GM19467 (cell line): ENCODE data around the gene LCN1.

Source experiments
- ATAC-seq: cut with Tn5 transposase; IDR thresholded peaks from one replicate; pipeline ENCODE4 v1.9.1; 2021; ENCODE audit warnings: mild to moderate bottlenecking, moderate library complexity; ENCODE audit not compliant: unreplicated experiment

Gene LCN1

GRCh38 chr9:135520916-135521607 lies at the start of gene LCN1:
Gene LCN1 (plus strand): TSS chr9:135521440. CDS start chr9:135521498, 58 bp downstream.
- ATAC-seq, result no peak

GRCh38 chr9:135471791-135472640 lies 49.2 kb upstream of the LCN1 start:
- ATAC-seq, result no peak

- no peak for ATAC-seq
Measured at GRCh38 chr9:135473972-135474543, 47.2 kb upstream of the LCN1 start.

DNA sequence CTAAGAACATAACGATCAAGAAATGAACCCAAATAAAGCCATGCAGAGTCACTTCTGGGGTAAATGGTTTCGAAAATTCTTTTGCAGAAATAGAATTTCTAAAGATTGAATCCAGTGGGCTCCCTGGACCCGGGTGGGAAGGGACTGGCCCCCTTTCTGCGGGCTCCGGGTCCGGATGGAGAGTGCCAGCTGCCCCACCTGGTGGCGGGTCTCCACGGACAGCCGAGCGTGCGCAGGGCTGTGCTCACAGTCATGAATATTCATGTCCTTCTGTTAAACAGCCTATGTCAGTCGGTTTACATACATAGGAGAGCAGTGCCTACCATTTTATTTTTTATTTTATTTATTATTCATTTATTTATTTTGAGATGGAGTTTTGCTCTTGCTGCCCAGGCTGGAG lies 46.3 kb upstream of the LCN1 start:
- ATAC-seq, result no peak

- no peak for ATAC-seq
Measured at GRCh38 chr9:135476561-135477355, 44.5 kb upstream of the LCN1 start.

DNA sequence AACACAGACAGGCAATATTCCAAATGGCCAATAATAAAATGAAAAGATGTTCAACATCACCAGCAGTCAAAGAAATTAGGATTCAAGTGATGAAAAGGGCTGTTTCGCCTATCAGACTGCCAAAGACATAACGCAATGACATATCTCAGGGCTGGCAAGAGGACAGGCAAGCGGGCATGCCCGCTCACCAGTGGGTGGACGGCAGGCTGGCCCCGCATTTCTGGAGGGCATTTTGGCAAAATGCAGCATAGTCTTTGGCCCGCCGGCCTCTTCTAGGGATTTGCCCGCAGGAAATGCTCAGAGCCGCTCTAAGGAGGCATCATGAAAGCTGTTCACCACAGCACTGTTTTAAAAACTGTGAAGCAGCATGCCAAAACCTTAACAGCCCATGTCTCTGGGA lies 43.0 kb upstream of the LCN1 start:
- no peak for ATAC-seq

DNA sequence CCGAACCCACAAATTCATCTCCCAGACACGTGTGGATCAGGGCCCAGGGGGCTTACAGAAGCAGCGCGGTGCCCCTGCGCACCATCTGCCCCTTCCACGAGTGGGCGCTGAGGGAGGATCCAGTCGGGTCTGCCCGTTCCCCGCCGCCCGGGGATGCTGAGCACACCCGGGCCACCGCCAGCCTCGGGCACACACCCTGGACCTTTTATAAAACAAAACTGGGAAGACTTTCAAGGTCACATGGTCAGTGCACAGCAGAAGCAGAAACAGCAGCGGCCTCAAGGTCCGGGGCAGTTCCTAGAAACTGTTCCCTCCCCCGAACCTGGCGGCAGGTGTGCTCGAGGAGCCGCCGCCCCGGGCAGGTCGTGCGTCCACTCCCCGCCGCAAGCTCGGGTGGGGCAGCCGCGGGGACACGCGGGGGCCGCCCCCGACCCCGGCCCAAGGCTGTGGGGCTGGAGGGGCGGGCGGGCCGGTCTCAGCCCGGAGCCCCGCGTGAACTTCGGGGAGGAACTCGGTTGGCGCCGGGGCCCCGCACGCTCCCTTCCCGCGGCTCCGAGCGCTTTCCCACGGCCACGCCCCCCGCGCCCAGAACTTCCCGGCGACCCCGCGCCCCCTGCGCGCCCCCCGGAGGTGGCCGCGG lies 42.3 kb upstream of the LCN1 start:
- ATAC-seq, result no peak

DNA sequence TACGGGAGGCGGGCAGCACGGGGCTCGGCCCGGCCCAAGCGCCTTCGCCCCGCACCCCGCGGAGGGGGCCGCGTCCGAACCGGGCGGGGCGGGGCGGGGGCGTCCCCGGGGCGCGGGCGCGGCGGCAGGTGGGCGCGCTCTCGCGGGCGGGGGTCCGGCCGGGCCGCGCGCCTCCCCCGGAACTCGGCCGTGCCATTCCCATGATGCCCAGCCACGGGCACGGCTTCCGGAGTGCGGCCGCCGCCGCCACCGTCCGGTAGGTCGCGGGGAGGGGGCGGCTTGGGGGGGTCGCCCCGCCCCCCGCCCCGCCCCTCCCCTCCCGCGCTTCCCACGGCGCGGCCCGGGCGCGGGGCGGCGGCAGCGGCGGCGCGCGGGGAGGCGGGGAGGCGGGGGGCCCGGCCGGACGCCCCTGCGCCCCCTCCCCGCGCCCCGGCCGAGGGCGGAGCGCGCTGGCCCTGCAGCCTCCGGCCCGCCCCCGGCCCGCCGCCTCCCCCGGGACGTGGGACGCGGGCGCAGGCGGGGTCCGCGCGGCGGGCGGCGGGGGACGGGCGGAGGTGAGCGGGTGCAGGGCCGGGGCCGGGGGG lies 41.7 kb upstream of the LCN1 start, which contains the start of gene PPP1R26:
Gene PPP1R26 (plus strand): TSS at position 314 of the 584 bp plus-strand sequence. CDS start 4,729 bp downstream, outside the sequence.
- ATAC-seq, result no peak

DNA sequence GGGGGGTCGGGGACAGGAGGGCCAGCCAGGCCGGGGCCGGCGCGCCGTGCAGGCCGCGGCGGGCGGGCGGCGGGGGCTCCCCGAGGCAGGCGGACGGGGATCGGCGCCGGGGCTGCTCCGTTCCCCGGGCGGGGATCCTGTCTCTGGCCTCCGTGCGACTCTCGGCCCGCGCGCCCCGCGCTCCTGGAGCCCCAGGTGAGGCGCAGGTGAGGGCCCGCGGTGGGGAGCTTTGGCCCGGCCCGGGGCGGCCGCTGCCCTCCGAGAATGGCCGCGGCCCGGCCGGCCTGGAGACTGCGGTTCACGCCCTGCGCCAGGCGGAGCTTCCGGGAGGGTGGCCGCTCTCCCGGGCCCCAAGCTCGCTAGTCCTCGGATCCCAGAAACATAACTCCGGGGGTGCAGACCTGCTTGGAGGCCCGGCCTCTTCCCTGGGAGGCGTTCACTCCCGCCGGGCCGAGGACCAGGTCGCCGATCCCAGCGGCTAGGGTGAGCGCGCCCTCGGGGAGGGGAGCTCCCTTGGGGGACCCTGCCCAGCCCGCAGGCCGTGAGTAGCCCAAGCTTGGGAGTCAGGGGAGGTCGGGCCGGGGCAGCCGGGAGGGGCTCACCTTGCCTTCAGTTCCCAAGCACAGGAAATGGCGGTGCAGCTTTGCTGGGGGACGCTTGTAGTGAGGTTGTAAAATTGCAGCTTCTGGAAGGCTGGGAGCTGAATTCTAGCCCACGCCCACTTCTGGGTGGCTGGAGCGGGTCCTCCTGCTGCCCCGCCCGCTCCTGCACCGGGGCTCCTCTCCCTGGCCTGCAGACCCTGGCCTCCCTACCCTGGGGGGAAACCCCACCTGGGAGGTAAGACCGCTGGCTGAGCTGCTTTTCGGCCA lies 40.9 kb upstream of the LCN1 start:
- no peak for ATAC-seq

DNA sequence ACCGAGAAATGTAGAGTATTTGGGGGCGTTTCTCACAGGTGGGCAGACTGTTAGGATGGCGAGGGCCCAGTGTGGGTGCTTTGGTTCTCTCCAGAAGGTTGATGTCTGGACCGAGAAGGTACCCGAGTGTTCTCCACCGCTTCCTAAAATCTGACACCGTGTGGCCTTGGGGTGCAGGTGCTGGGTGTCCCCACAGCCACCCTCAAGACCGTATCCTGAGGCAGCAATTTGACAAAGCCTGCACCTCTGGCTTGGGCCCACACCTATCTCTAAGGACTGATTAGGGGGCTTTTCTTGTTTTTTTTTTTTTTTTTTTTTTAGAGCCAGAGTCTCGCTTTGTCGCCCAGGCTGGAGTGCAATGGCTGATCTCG lies 40.3 kb upstream of the LCN1 start:
- ATAC-seq, result no peak

DNA sequence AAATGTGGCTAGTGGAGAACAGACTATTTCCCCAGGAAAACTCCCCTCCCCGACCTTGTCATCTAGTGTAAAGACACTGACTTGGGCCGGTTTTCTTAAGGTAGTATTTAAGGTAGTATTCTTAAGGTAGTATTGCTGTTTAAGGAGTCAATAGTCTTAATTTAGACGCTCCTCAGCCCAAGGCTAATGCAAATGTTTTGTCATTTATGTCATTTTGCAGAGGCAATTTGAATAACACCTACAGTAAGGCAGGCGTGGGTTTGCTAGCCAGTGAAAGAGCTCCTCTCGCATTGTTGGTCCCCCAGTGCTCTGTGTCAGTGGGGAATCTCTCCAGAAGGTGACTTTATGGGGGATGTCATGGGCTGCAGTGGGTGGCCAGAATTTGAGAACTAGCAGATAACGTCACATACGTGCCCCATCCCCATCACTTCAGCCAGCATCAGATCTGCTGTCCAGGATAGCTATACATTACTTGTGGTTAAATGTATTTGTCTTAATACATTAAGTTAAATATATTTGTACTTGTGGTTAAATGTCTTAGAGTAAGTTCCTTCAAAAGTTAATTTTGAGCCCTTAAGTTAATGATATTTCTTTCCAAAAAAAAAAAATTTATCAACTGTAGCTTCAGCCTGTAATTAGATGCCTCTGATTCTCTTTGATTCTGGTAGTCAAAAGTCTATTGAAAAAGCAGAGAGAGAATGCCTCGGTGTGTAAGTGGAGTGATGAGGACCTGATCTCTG lies 39.1 kb upstream of the LCN1 start:
- ATAC-seq, result no peak

- ATAC-seq, result no peak
Measured at GRCh38 chr9:135484460-135485277, 36.6 kb upstream of the LCN1 start.

GRCh38 chr9:135485385-135485784 lies 35.9 kb upstream of the LCN1 start:
- no peak for ATAC-seq

DNA sequence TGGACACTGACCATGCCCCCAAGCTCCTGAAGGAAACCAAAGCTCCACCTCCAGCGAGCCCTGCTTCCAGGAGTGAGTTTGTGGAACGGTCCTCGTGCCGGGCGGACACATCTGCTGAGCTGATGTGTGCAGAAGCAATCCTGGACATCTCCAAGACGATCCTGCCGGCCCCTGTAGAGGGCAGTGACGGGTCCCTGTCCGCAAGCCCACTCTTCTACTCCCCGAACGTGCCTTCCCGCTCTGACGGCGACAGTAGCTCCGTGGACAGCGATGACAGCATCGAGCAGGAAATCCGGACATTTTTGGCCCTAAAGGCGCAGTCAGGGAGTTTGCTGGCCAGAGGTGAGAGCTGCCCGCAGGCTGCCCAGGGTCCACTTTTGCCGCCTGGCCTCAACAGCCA lies 35.4 kb upstream of the LCN1 start:
- no peak for ATAC-seq

DNA sequence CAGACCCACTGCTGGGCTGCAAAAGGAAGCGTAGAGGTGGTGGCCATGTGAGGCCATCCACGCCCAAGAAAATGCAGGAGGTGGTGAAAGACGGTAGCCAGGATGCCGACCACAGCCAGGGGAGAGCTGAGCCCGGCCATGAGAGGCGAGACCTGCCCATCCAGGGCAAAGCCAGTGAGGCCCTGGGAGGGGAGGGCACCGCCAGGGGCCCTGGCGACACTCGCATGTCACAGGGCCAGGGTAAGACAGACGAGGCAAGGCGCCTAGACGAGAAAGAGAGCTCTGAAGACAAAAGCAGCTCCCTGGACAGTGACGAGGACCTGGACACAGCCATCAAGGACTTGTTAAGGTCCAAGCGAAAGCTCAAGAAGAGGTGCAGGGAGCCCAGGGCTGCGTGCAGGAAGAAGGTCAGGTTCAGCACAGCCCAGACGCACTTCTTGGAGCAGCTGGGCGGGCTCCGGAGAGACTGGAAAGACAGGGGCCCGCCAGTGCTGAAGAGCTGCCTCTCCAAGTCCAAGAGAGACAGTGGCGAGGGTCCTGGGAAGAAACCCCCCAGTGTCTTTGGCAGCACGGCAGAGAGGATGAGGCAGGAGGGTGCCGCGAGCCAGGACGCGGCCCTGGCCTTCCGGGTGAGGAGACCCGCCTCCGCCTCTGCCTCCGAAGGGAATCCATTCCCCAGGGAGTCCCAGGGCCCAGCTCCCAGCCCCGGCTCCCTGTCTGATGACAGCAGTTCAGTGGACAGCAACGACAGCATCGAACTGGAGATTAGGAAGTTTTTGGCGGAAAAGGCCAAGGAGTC lies 34.8 kb upstream of the LCN1 start:
- no peak for ATAC-seq

DNA sequence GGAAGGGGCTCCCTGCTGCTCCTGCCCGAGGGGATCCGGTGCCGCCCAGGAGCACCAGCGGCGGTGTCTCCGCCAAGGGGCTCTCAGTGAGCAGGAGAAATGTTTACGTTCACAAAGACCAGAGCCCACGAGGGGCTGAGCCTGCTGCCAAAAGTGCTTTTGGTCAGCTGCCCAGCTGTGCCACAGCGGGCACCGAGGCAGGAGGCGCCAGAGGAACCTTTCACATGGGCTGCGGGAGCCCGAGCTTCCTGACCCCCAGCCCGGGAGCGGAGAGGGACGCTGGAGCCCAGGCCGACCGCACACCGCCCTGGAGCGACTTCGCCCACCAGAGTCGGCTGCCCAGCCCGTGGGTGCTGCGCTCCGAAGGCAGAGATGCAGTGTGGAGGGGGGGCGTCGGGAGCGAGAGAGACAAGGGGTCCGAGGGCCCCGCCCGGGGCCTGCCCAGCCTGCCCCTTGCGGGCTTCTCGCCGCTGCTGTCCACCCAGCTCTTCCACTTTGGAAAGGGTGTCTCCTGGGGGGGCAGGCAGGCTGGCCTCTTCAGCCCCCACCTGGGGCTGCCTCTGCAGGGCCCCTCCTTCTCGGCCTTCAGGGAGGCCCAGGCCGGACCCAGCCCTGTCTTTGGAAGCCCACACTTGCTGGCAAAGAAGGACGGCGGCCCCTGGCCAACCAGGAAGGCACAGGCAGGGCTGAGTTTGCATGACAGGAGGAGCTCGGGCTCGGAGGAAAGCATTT lies 33.8 kb upstream of the LCN1 start:
- ATAC-seq, result no peak
